Osteoblast (primary cell): ENCODE data around the gene SERINC5. TPM values are rescaled to one million over a fixed set of nuclear protein-coding genes. Genes with fewer than 3 reads are reported as not detected.

Experiments used
- DNase-seq: peaks from one replicate; pipeline ENCODE4 v3.0.0; 2011; ENCODE audit warnings: low spot score, mixed read lengths; ENCODE audit not compliant: insufficient read length; ENCODE audit errors: missing footprints
- H2AFZ ChIP-seq: 2 replicates; pipeline ENCODE4 v1.6.0; 2011; ENCODE audit warnings: mild to moderate bottlenecking, low read length
- H3K27ac ChIP-seq: 2 replicates; pipeline ENCODE4 v1.5.1; 2011; ENCODE audit warnings: mild to moderate bottlenecking, low read depth, low read length, moderate library complexity
- H3K27me3 ChIP-seq: 2 replicates; pipeline ENCODE4 v1.6.0; 2012; ENCODE audit warnings: mild to moderate bottlenecking, control low read depth, inconsistent platforms, low read length, moderate library complexity; ENCODE audit not compliant: insufficient read depth
- H3K36me3 ChIP-seq: 2 replicates; pipeline ENCODE4 v1.5.1; 2011; ENCODE audit warnings: mild to moderate bottlenecking, low read length, control low read depth, moderate library complexity; ENCODE audit not compliant: insufficient read depth
- H3K4me1 ChIP-seq: 2 replicates; pipeline ENCODE4 v1.5.1; 2011; ENCODE audit warnings: mild to moderate bottlenecking, low read length, control low read depth, moderate library complexity; ENCODE audit not compliant: insufficient read depth
- H3K4me2 ChIP-seq: 2 replicates; pipeline ENCODE4 v1.6.0; 2011; ENCODE audit warnings: mild to moderate bottlenecking, low read length; ENCODE audit not compliant: insufficient read depth
- H3K4me3 ChIP-seq: fragments of 200-600 bp; sonication (generic); 3 replicates; pipeline ENCODE4 v1.5.1; 2012; ENCODE audit warnings: mild to moderate bottlenecking, low read length, inconsistent platforms; ENCODE audit not compliant: insufficient read depth
- H3K79me2 ChIP-seq: 2 replicates; pipeline ENCODE4 v1.6.0; 2012; ENCODE audit warnings: mild to moderate bottlenecking, low read length, control low read depth, inconsistent platforms; ENCODE audit not compliant: insufficient read depth
- H3K9me3 ChIP-seq: 2 replicates; pipeline ENCODE4 v1.5.1; 2011; ENCODE audit warnings: low read depth, low read length, control low read depth
- H4K20me1 ChIP-seq: 2 replicates; pipeline ENCODE4 v1.6.0; 2012; ENCODE audit warnings: mild to moderate bottlenecking, low read length, control low read depth; ENCODE audit not compliant: insufficient read depth
- CTCF ChIP-seq: IDR thresholded peaks from 2 replicates; pipeline ENCODE4 v1.5.1; 2011; ENCODE audit warnings: mild to moderate bottlenecking, low read depth, low read length, moderate library complexity; ENCODE audit errors: extremely low read depth
- total RNA-seq: library from RNA; depleted of rRNA; stranded (reverse); fragments of >200 nt; gene quantifications from 2 replicates; pipeline ENCODE4 v1.2.3, GENCODE V29; 2012

Gene SERINC5
- total RNA-seq, 1 donor: 96.3 TPM

- H3K4me2 ChIP-seq: no peak overlapping the region
- H3K36me3 ChIP-seq: no peaks in the 10 kb centered on the region
- TF ChIP-seq CTCF: no peak
- H3K27me3 ChIP-seq: peaks cover 6% of the 10 kb centered on the region
- H3K4me1 ChIP-seq: peaks cover 17% of the 10 kb centered on the region
- no peak for DNase-seq
- H3K79me2 ChIP-seq: no peaks in the 10 kb centered on the region
- no peak overlapping the region for H2AFZ ChIP-seq
- H3K27ac ChIP-seq: no peak overlapping the region
- H3K4me3 ChIP-seq: no peak overlapping the region
- H3K9me3 ChIP-seq: no peaks in the 10 kb centered on the region
- no peaks in the 10 kb centered on the region for H4K20me1 ChIP-seq
Measured at GRCh38 chr5:80069251-80069800, 186.5 kb downstream of the SERINC5 start.

GRCh38 chr5:80068775-80069174 is 187.1 kb downstream of the SERINC5 start:
- Histone ChIP-seq H3K27ac (no peak overlapping the region), H4K20me1 (no peaks in the 10 kb centered on the region), H3K4me2 (no peak overlapping the region), H3K4me1 (peaks cover 23% of the 10 kb centered on the region), H2AFZ (no peak overlapping the region), H3K27me3 (peaks cover 6% of the 10 kb centered on the region), H3K79me2 (no peaks in the 10 kb centered on the region), H3K36me3 (no peaks in the 10 kb centered on the region), H3K9me3 (no peaks in the 10 kb centered on the region), H3K4me3 (no peak overlapping the region)
- TF ChIP-seq CTCF: no peak
- DNase-seq: no peak

GRCh38 chr5:80068246-80068636 is 187.6 kb downstream of the SERINC5 start:
- no peaks in the 10 kb centered on the region for H3K79me2 ChIP-seq
- no peak overlapping the region for H3K4me2 ChIP-seq
- H3K36me3 ChIP-seq: no peaks in the 10 kb centered on the region
- no peak overlapping the region for H3K4me3 ChIP-seq
- H3K9me3 ChIP-seq: no peaks in the 10 kb centered on the region
- TF ChIP-seq CTCF: no peak
- no peaks in the 10 kb centered on the region for H4K20me1 ChIP-seq
- peaks cover 6% of the 10 kb centered on the region for H3K27me3 ChIP-seq
- H3K27ac ChIP-seq: no peak overlapping the region
- DNase-seq: no peak
- peaks cover 27% of the 10 kb centered on the region for H3K4me1 ChIP-seq
- no peak overlapping the region for H2AFZ ChIP-seq

GRCh38 chr5:80067531-80068245 is 188.2 kb downstream of the SERINC5 start:
- H2AFZ ChIP-seq: no peak overlapping the region
- no peak overlapping the region for H3K27ac ChIP-seq
- no peak for DNase-seq
- peaks cover 23% of the 10 kb centered on the region for H3K4me1 ChIP-seq
- H3K4me2 ChIP-seq: no peak overlapping the region
- no peaks in the 10 kb centered on the region for H4K20me1 ChIP-seq
- no peak overlapping the region for H3K4me3 ChIP-seq
- H3K27me3 ChIP-seq: peaks cover 6% of the 10 kb centered on the region
- no peaks in the 10 kb centered on the region for H3K9me3 ChIP-seq
- H3K79me2 ChIP-seq: no peaks in the 10 kb centered on the region
- no peaks in the 10 kb centered on the region for H3K36me3 ChIP-seq
- TF ChIP-seq CTCF: no peak
